ENCODE measurements around the gene TADA2A. TPM values are rescaled to one million over a fixed set of nuclear protein-coding genes. Genes with fewer than 3 reads are reported as not detected.

Gene TADA2A
- total and polyA plus RNA-seq, 2 of the 8 experiments (the other 6 are each of a cell fraction or from before 2014, with no cell fraction given), result 8.4 to 18.5 TPM

- H3K9ac ChIP-seq (replicated peaks in 1 of 4; ENCODE audit: extremely low read depth in 1 of 4, low read depth in 3 of 4, low read length in 3 of 4), result no peak overlapping the region
- FAIRE-seq, result no peak
- WGBS, 2 experiments (ENCODE audit: extremely low coverage in 1 of 2, insufficient coverage in 1 of 2, insufficient read length in 1 of 2, insufficient replicate concordance in 2 of 2, low coverage in 1 of 2, low lambda C conversion rate in 2 of 2, missing lambda C conversion rate in 1 of 2), result 96% methylated on average over 1 of the region's 1 CpG; no CpG with 5 or more reads in 1 of the 2 experiments
- TF ChIP-seq RNF2 (IDR thresholded peaks at IDR 0.05; ENCODE audit: borderline replicate concordance, low read depth, low read length, missing control alignments, poor library complexity, severe bottlenecking) (no peak), TAF7 (optimal IDR thresholded peaks at IDR 0.05; ENCODE audit: borderline replicate concordance, low read depth, low read length) (no peak), GABPA (IDR thresholded peaks at IDR 0.05; ENCODE audit: borderline replicate concordance, insufficient read depth, low read length) (no peak), SRF (IDR thresholded peaks at IDR 0.05; ENCODE audit: low read depth, low read length) (no peak), YY1 (IDR thresholded peaks at IDR 0.05; ENCODE audit: low read depth, low read length) (no peak), SAP30 (IDR thresholded peaks at IDR 0.05; ENCODE audit: insufficient read depth, insufficient replicate concordance, low read length) (no peak), NRF1 (IDR thresholded peaks at IDR 0.05; ENCODE audit: low read depth, low read length) (no peak), SIN3A (conservative IDR thresholded peaks at IDR 0.05 in 1 of 2, IDR thresholded peaks at IDR 0.05 in 1 of 2; ENCODE audit: low read depth in 1 of 2, low read length in 2 of 2) (no peak), SIX5 (IDR thresholded peaks at IDR 0.05; ENCODE audit: low read depth, low read length) (no peak), TCF12 (IDR thresholded peaks at IDR 0.05; ENCODE audit: low read depth, low read length) (no peak), E2F6 (IDR thresholded peaks at IDR 0.05) (no peak), BRCA1 (IDR thresholded peaks at IDR 0.05; ENCODE audit: low read depth, low read length) (no peak), PHF8 (conservative IDR thresholded peaks at IDR 0.05; ENCODE audit: low read depth, low read length) (no peak)
These were observed 41.1 kb upstream of the TADA2A start for GRCh38 chr17:37365589-37365988.

More at GRCh38 chr17:37365589-37365988, 41.1 kb upstream of the TADA2A start:
- ChIA-PET POLR2A (ENCODE audit: partially characterized antibody) (interaction anchor here (0.6 kb wide), 1 partner anchor 51 kb away, joined by 3 read pairs; no protein-coding TSS in a partner anchor), CTCF (ENCODE audit: partially characterized antibody) (interaction anchor here (1.7 to 2.7 kb wide), 3 partner anchors 8 to 33 kb away, joined by 3 to 15 read pairs (median 4); no protein-coding TSS in a partner anchor)
- Histone ChIP-seq H3K4ac (replicated peaks; ENCODE audit: insufficient read length, low read depth, low read length) (no peak overlapping the region), H3K14ac (ENCODE audit: insufficient read length) (no peak overlapping the region), H3K23me2 (ENCODE audit: low read depth, low read length) (no peaks in the 10 kb centered on the region), H2AK5ac (ENCODE audit: low read depth, low read length) (no peak overlapping the region), H3K27me3 (replicated peaks in 1 of 4; ENCODE audit: control insufficient read depth in 3 of 4, extremely low read depth in 1 of 4, insufficient read depth in 3 of 4, low read length in 3 of 4) (no peaks in the 10 kb centered on the region), H3K79me1 (ENCODE audit: low read depth, low read length) (no peaks in the 10 kb centered on the region), H2BK20ac (ENCODE audit: low read length) (no peak overlapping the region), H3K79me2 (ENCODE audit: control insufficient read depth in 1 of 2, insufficient read depth in 2 of 2, low read length in 2 of 2) (no peaks in the 10 kb centered on the region), H2BK120ac (replicated peaks; ENCODE audit: low read depth, low read length) (no peak overlapping the region), H4K20me1 (replicated peaks in 1 of 2; ENCODE audit: control insufficient read depth in 1 of 2, insufficient read depth in 2 of 2, low read length in 2 of 2) (no peaks in the 10 kb centered on the region), H3K56ac (replicated peaks; ENCODE audit: insufficient read length, low read depth, low read length) (no peak overlapping the region), H3K36me3 (ENCODE audit: control insufficient read depth in 2 of 4, insufficient read depth in 4 of 4, low read length in 3 of 4) (no peaks in the 10 kb centered on the region), H2AFZ (ENCODE audit: low read length) (no peak overlapping the region), H4K5ac (ENCODE audit: insufficient read length, low read depth, low read length) (no peak overlapping the region), H3K23ac (ENCODE audit: insufficient read length) (no peak overlapping the region), H2BK5ac (ENCODE audit: low read depth, low read length) (no peak overlapping the region), H2BK12ac (ENCODE audit: low read depth, low read length) (no peak overlapping the region), H3K9me3 (ENCODE audit: insufficient read depth in 2 of 2, low read depth in 1 of 2, low read length in 1 of 2) (no peaks in the 10 kb centered on the region), H3K4me1 (replicated peaks in 1 of 4; ENCODE audit: control insufficient read depth in 3 of 4, insufficient read depth in 4 of 4, low read length in 3 of 4) (no peaks in the 10 kb centered on the region), H3K4me3 (ENCODE audit: extremely low read depth in 1 of 4, insufficient read depth in 2 of 4, low read depth in 3 of 4, low read length in 4 of 4) (no peak overlapping the region), H3K4me2 (ENCODE audit: insufficient read depth in 1 of 2, low read depth in 2 of 2, low read length in 2 of 2) (no peak overlapping the region), H3K18ac (ENCODE audit: extremely low read depth, low read length) (no peak overlapping the region), H4K8ac (ENCODE audit: extremely low read depth, insufficient read depth, low read length) (no peak overlapping the region), H2BK15ac (ENCODE audit: low read length) (no peak overlapping the region), H3K27ac (ENCODE audit: low read depth, low read length) (no peak overlapping the region), H4K91ac (replicated peaks; ENCODE audit: insufficient read length, low read length) (no peak overlapping the region)
- no peak for DNase-seq (ENCODE audit: low read depth in 1 of 2, low spot score in 2 of 2)
